ENCODE results near the gene PARN. TPM values are rescaled to one million over a fixed set of nuclear protein-coding genes. Genes with fewer than 3 reads are reported as not detected.

Gene PARN
- total and polyA plus RNA-seq, 2 of the 8 experiments (the other 6 are each of a cell fraction or from before 2014, with no cell fraction given): 24.5 to 44.6 TPM

- Histone ChIP-seq H3K9me3 (ENCODE audit: insufficient read depth in 2 of 2, low read depth in 1 of 2, low read length in 1 of 2) (peaks cover 0 to 4% of the 10 kb centered on the region in 2 experiments; a peak in 1 of 4 replicates), H3K4me3 (ENCODE audit: extremely low read depth in 1 of 4, insufficient read depth in 2 of 4, low read depth in 3 of 4, low read length in 4 of 4) (no peak overlapping the region), H4K91ac (replicated peaks; ENCODE audit: insufficient read length, low read length) (no peak overlapping the region), H3K56ac (replicated peaks; ENCODE audit: insufficient read length, low read depth, low read length) (no peak overlapping the region), H3K4me1 (replicated peaks in 1 of 4; ENCODE audit: control insufficient read depth in 3 of 4, insufficient read depth in 4 of 4, low read length in 3 of 4) (no peaks in the 10 kb centered on the region), H3K14ac (ENCODE audit: insufficient read length) (no peak overlapping the region), H3K23ac (ENCODE audit: insufficient read length) (no peak overlapping the region), H2BK20ac (ENCODE audit: low read length) (no peak overlapping the region), H2BK15ac (ENCODE audit: low read length) (no peak overlapping the region), H3K36me3 (ENCODE audit: control insufficient read depth in 2 of 4, insufficient read depth in 4 of 4, low read length in 3 of 4) (peaks cover 0 to 17% (median 8%) of the 10 kb centered on the region in 4 experiments; a peak in 3 of 8 replicates), H2AFZ (ENCODE audit: low read length) (no peak overlapping the region), H3K23me2 (ENCODE audit: low read depth, low read length) (no peaks in the 10 kb centered on the region), H3K4me2 (ENCODE audit: insufficient read depth in 1 of 2, low read depth in 2 of 2, low read length in 2 of 2) (no peak overlapping the region), H3K18ac (ENCODE audit: extremely low read depth, low read length) (no peak overlapping the region), H2BK5ac (ENCODE audit: low read depth, low read length) (no peak overlapping the region), H3K27me3 (replicated peaks in 1 of 4; ENCODE audit: control insufficient read depth in 3 of 4, extremely low read depth in 1 of 4, insufficient read depth in 3 of 4, low read length in 3 of 4) (no peaks in the 10 kb centered on the region), H3K9ac (replicated peaks in 1 of 4; ENCODE audit: extremely low read depth in 1 of 4, low read depth in 3 of 4, low read length in 3 of 4) (no peak overlapping the region), H2BK120ac (replicated peaks; ENCODE audit: low read depth, low read length) (no peak overlapping the region), H4K8ac (ENCODE audit: extremely low read depth, insufficient read depth, low read length) (no peak overlapping the region), H2BK12ac (ENCODE audit: low read depth, low read length) (no peak overlapping the region), H3K4ac (replicated peaks; ENCODE audit: insufficient read length, low read depth, low read length) (no peak overlapping the region), H4K20me1 (replicated peaks in 1 of 2; ENCODE audit: control insufficient read depth in 1 of 2, insufficient read depth in 2 of 2, low read length in 2 of 2) (no peaks in the 10 kb centered on the region), H3K79me1 (ENCODE audit: low read depth, low read length) (no peaks in the 10 kb centered on the region), H3K79me2 (ENCODE audit: control insufficient read depth in 1 of 2, insufficient read depth in 2 of 2, low read length in 2 of 2) (no peaks in the 10 kb centered on the region), H4K5ac (ENCODE audit: insufficient read length, low read depth, low read length) (no peak overlapping the region), H2AK5ac (ENCODE audit: low read depth, low read length) (no peak overlapping the region), H3K27ac (ENCODE audit: low read depth, low read length) (no peak overlapping the region)
- POLR2A ChIA-PET (ENCODE audit: partially characterized antibody): no interaction called here
- CTCF ChIA-PET (ENCODE audit: partially characterized antibody): no interaction called here
- FAIRE-seq: no peak
- no peak for DNase-seq (ENCODE audit: low read depth in 1 of 2, low spot score in 2 of 2)
- WGBS, 2 experiments (ENCODE audit: extremely low coverage in 1 of 2, insufficient coverage in 1 of 2, insufficient read length in 1 of 2, insufficient replicate concordance in 2 of 2, low coverage in 1 of 2, low lambda C conversion rate in 2 of 2, missing lambda C conversion rate in 1 of 2): 75% methylated on average over 1 of the region's 1 CpG; no CpG with 5 or more reads in 1 of the 2 experiments
- TF ChIP-seq POU5F1 (IDR thresholded peaks at IDR 0.05; ENCODE audit: low read depth, low read length): no peak
- no peak for TF ChIP-seq NANOG (IDR thresholded peaks at IDR 0.05; ENCODE audit: insufficient read depth, low read depth, low read length, poor library complexity, severe bottlenecking)
- no peak for TF ChIP-seq RBBP5 (IDR thresholded peaks at IDR 0.05; ENCODE audit: borderline replicate concordance, low read depth, low read length)
- no peak for TF ChIP-seq BACH1 (IDR thresholded peaks at IDR 0.05; ENCODE audit: low read length)
- no peak for TF ChIP-seq ASH2L (IDR thresholded peaks at IDR 0.05; ENCODE audit: low read length)
These were observed 153.9 kb downstream of the PARN start for GRCh38 chr16:14476183-14476582.
